Measurements from ENCODE around the gene CROCC2.

- no peak for TF ChIP-seq EZH2 (IDR thresholded peaks at IDR 0.05; ENCODE audit: low read length)
- no peak for TF ChIP-seq CTCF (optimal IDR thresholded peaks at IDR 0.05 in 1 of 3, IDR thresholded peaks at IDR 0.05 in 1 of 3, conservative IDR thresholded peaks at IDR 0.05 in 1 of 3; ENCODE audit: extremely low read depth in 1 of 3, insufficient read depth in 2 of 3, low read length in 3 of 3)
Observed at GRCh38 chr2:241019441-241020139, 113.5 kb downstream of the CROCC2 start.

All from keratinocyte (primary cell).